H1 (cell line): ENCODE results near the gene LTF. TPM values are rescaled to one million over a fixed set of nuclear protein-coding genes. Genes with fewer than 3 reads are reported as not detected.

Experiments used
- CTCF ChIA-PET: fragments of 300-600 bp; sonication (Branson Sonifier 250); formaldehyde crosslinking; loops from one replicate; lab custom pipeline; 2021; ENCODE audit not compliant: partially characterized antibody; lab: Charles Lee
- POLR2A ChIA-PET: fragments of 300-600 bp; sonication (Branson Sonifier 250); formaldehyde crosslinking; loops from one replicate; lab custom pipeline; 2021; ENCODE audit warnings: inconsistent platforms; ENCODE audit not compliant: partially characterized antibody; lab: Charles Lee
- DNase-seq, 2 experiments: peaks; one replicate each; pipeline versions ENCODE4 v3.0.0 to v3.0.0-alpha.2; 2010 to 2022; ENCODE audit warnings: low spot score in 2 of 2, low read depth in 1 of 2, mixed read lengths in 1 of 2
- FAIRE-seq: peaks from 2 replicates; lab custom pipeline; 2011; peaks lifted over from hg19 to GRCh38; lab: Jason Lieb, UNC
- H2AFZ ChIP-seq: 2 replicates; pipeline ENCODE4 v1.8.1; 2012; ENCODE audit warnings: low read length, inconsistent platforms
- H2AK5ac ChIP-seq: 2 replicates; pipeline ENCODE4 v1.6.1; 2013; ENCODE audit warnings: low read depth, low read length
- H2BK120ac ChIP-seq: replicated peaks from 2 replicates; pipeline ENCODE3; 2013; ENCODE audit warnings: low read depth, low read length, inconsistent platforms
- H2BK12ac ChIP-seq: 2 replicates; pipeline ENCODE4 v1.6.1; 2013; ENCODE audit warnings: low read depth, low read length
- H2BK15ac ChIP-seq: 2 replicates; pipeline ENCODE4 v1.6.1; 2013; ENCODE audit warnings: low read length
- H2BK20ac ChIP-seq: 2 replicates; pipeline ENCODE4 v1.6.1; 2013; ENCODE audit warnings: low read length
- H2BK5ac ChIP-seq: 2 replicates; pipeline ENCODE4 v1.6.1; 2013; ENCODE audit warnings: low read depth, low read length
- H3K14ac ChIP-seq: 2 replicates; pipeline ENCODE4 v1.6.1; 2013; ENCODE audit warnings: inconsistent platforms; ENCODE audit not compliant: insufficient read length
- H3K18ac ChIP-seq: 2 replicates; pipeline ENCODE4 v1.6.1; 2013; ENCODE audit warnings: low read length; ENCODE audit errors: extremely low read depth
- H3K23ac ChIP-seq: 2 replicates; pipeline ENCODE4 v1.6.1; 2013; ENCODE audit warnings: inconsistent platforms; ENCODE audit not compliant: insufficient read length
- H3K23me2 ChIP-seq: 2 replicates; pipeline ENCODE4 v1.6.1; 2013; ENCODE audit warnings: low read depth, low read length
- H3K27ac ChIP-seq: 2 replicates; pipeline ENCODE4 v1.6.1; 2011; ENCODE audit warnings: low read depth, low read length, inconsistent platforms
- H3K27me3 ChIP-seq, 4 experiments: replicated peaks in 1 of 4; 1 replicate in 1 of 4; 2 replicates in 3 of 4; pipeline versions ENCODE4 v1.6.1 to v1.8.1; 2011 to 2013; ENCODE audit warnings: low read length in 3 of 4, mild to moderate bottlenecking in 3 of 4, inconsistent platforms in 2 of 4, mixed read lengths in 2 of 4, moderate library complexity in 1 of 4; ENCODE audit not compliant: control insufficient read depth in 3 of 4, insufficient read depth in 3 of 4; ENCODE audit errors: extremely low read depth in 1 of 4
- H3K36me3 ChIP-seq, 4 experiments: 2 replicates each; pipeline versions ENCODE4 v1.6.1 to v1.8.1; 2011 to 2013; ENCODE audit warnings: mild to moderate bottlenecking in 4 of 4, low read length in 3 of 4, moderate library complexity in 2 of 4, control low read depth in 1 of 4, inconsistent platforms in 1 of 4; ENCODE audit not compliant: insufficient read depth in 4 of 4, control insufficient read depth in 2 of 4
- H3K4ac ChIP-seq: replicated peaks from 2 replicates; pipeline ENCODE3; 2013; ENCODE audit warnings: low read length, low read depth, mixed read lengths, inconsistent platforms; ENCODE audit not compliant: insufficient read length
- H3K4me1 ChIP-seq, 4 experiments: replicated peaks in 1 of 4; 1 replicate in 1 of 4; 2 replicates in 3 of 4; pipeline versions ENCODE4 v1.6.1 to v1.8.1; 2011 to 2013; ENCODE audit warnings: low read length in 3 of 4, inconsistent platforms in 2 of 4, mixed read lengths in 1 of 4; ENCODE audit not compliant: insufficient read depth in 4 of 4, control insufficient read depth in 3 of 4
- H3K4me2 ChIP-seq, 2 experiments: 2 replicates each; pipeline versions ENCODE4 v1.6.1 to v1.8.1; 2011 to 2013; ENCODE audit warnings: low read depth in 2 of 2, low read length in 2 of 2, control low read depth in 1 of 2, inconsistent platforms in 1 of 2, mild to moderate bottlenecking in 1 of 2; ENCODE audit not compliant: insufficient read depth in 1 of 2
- H3K4me3 ChIP-seq, 4 experiments: fragments of 200-600, 300-600 bp in 1 of 4; sonication (generic), shearing (Covaris generic), sonication (Bioruptor Twin) in 1 of 4; 2 replicates each; pipeline versions ENCODE4 v1.5.1 to v1.8.1; 2011 to 2016; ENCODE audit warnings: low read length in 4 of 4, low read depth in 3 of 4, control low read depth in 2 of 4, inconsistent platforms in 2 of 4, mild to moderate bottlenecking in 2 of 4, mixed read lengths in 1 of 4, moderate library complexity in 1 of 4; ENCODE audit not compliant: insufficient read depth in 2 of 4; ENCODE audit errors: extremely low read depth in 1 of 4
- H3K56ac ChIP-seq: replicated peaks from 2 replicates; pipeline ENCODE3; 2013; ENCODE audit warnings: low read depth, mild to moderate bottlenecking, mixed read lengths, low read length, inconsistent platforms; ENCODE audit not compliant: insufficient read length
- H3K79me1 ChIP-seq: 2 replicates; pipeline ENCODE4 v1.6.1; 2013; ENCODE audit warnings: low read depth, low read length, control low read depth
- H3K79me2 ChIP-seq, 2 experiments: 2 replicates each; pipeline versions ENCODE4 v1.6.1 to v1.8.1; 2012 to 2013; ENCODE audit warnings: low read length in 2 of 2, mild to moderate bottlenecking in 2 of 2, inconsistent platforms in 1 of 2; ENCODE audit not compliant: insufficient read depth in 2 of 2, control insufficient read depth in 1 of 2
- H3K9ac ChIP-seq, 4 experiments: replicated peaks in 1 of 4; 1 replicate in 1 of 4; 2 replicates in 3 of 4; pipeline versions ENCODE4 v1.6.1 to v1.8.1; 2011 to 2013; ENCODE audit warnings: low read depth in 3 of 4, low read length in 3 of 4, control low read depth in 2 of 4, mild to moderate bottlenecking in 2 of 4, moderate library complexity in 2 of 4, inconsistent platforms in 1 of 4; ENCODE audit errors: extremely low read depth in 1 of 4
- H3K9me3 ChIP-seq, 2 experiments: 2 replicates each; pipeline versions ENCODE4 v1.6.1 to v1.8.1; 2012 to 2013; ENCODE audit warnings: mild to moderate bottlenecking in 2 of 2, moderate library complexity in 2 of 2, control low read depth in 1 of 2, inconsistent platforms in 1 of 2, low read depth in 1 of 2, low read length in 1 of 2, mixed read lengths in 1 of 2; ENCODE audit not compliant: insufficient read depth in 2 of 2
- H4K20me1 ChIP-seq, 2 experiments: replicated peaks in 1 of 2; 2 replicates each; pipeline versions ENCODE3 to v1.8.1; 2011 to 2013; ENCODE audit warnings: inconsistent platforms in 2 of 2, low read length in 2 of 2, mild to moderate bottlenecking in 1 of 2; ENCODE audit not compliant: insufficient read depth in 2 of 2, control insufficient read depth in 1 of 2
- H4K5ac ChIP-seq: 2 replicates; pipeline ENCODE4 v1.6.1; 2013; ENCODE audit warnings: low read length, low read depth, mixed read lengths, inconsistent platforms; ENCODE audit not compliant: insufficient read length
- H4K8ac ChIP-seq: 2 replicates; pipeline ENCODE4 v1.8.0; 2013; ENCODE audit warnings: mild to moderate bottlenecking, moderate library complexity, low read length, inconsistent platforms; ENCODE audit not compliant: insufficient read depth; ENCODE audit errors: extremely low read depth
- H4K91ac ChIP-seq: replicated peaks from 2 replicates; pipeline ENCODE3; 2013; ENCODE audit warnings: low read length, mixed read lengths, inconsistent platforms; ENCODE audit not compliant: insufficient read length
- BRCA1 ChIP-seq: IDR thresholded peaks from 2 replicates; pipeline ENCODE4 v1.6.1; 2012; ENCODE audit warnings: low read depth, low read length, improper control_type of control experiment
- CEBPB ChIP-seq: IDR thresholded peaks from 2 replicates; pipeline ENCODE4 v1.6.1; 2012; ENCODE audit warnings: low read depth, low read length
- FOSL1 ChIP-seq: IDR thresholded peaks from 2 replicates; pipeline ENCODE4 v1.6.1; 2011; ENCODE audit warnings: mild to moderate bottlenecking, low read depth, low read length, moderate library complexity; ENCODE audit not compliant: insufficient read depth
- JUN ChIP-seq: IDR thresholded peaks from 2 replicates; pipeline ENCODE4 v1.6.1; 2011; ENCODE audit warnings: low read depth, mild to moderate bottlenecking, improper control_type of control experiment, low read length
- NANOG ChIP-seq: IDR thresholded peaks from 2 replicates; pipeline ENCODE4 v1.6.1; 2011; ENCODE audit warnings: low read length, low read depth, mild to moderate bottlenecking, inconsistent platforms; ENCODE audit not compliant: insufficient read depth, poor library complexity, severe bottlenecking
- RAD21 ChIP-seq, 2 experiments: IDR thresholded peaks in 1 of 2; conservative IDR thresholded peaks in 1 of 2; 2 replicates each; pipeline ENCODE4 v1.6.1; 2011; ENCODE audit warnings: low read depth in 2 of 2, low read length in 2 of 2, improper control_type of control experiment in 1 of 2, inconsistent platforms in 1 of 2, mild to moderate bottlenecking in 1 of 2, moderate library complexity in 1 of 2
- TAF1 ChIP-seq: IDR thresholded peaks from 2 replicates; pipeline ENCODE4 v1.6.1; 2011; ENCODE audit warnings: mild to moderate bottlenecking, low read depth, low read length
- WGBS, 2 experiments: shearing (Covaris generic) in 1 of 2; methylation state at CpG; one replicate each; pipeline versions ENCODE4 v1.1.6 to v1.1.7; 2013 to 2015; ENCODE audit warnings: low lambda C conversion rate in 2 of 2, mixed read lengths in 2 of 2, inconsistent platforms in 1 of 2, low coverage in 1 of 2, missing lambda C conversion rate in 1 of 2; ENCODE audit not compliant: insufficient replicate concordance in 2 of 2, insufficient coverage in 1 of 2, insufficient read length in 1 of 2; ENCODE audit errors: extremely low coverage in 1 of 2, missing lambda C conversion rate in 1 of 2; 5-methylcytosine and 5-hydroxymethylcytosine counted together
- polyA plus RNA-seq, 7 experiments: library from polyadenylated mRNA; depleted of rRNA in 3 of 7; stranded (reverse) in 5 of 7; unstranded in 2 of 7; fragments of >200 nt in 5 of 7; fragments of 200-250 nt in 2 of 7; gene quantifications; 1 replicate in 5 of 7; 2 replicates in 1 of 7; 4 replicates in 1 of 7; pipeline versions ENCODE4 v1.2.1 to v1.2.3, GENCODE V29; 2011 to 2013; ENCODE audit warnings: missing spikeins in 2 of 7, mixed read lengths in 2 of 7
- total RNA-seq: library from RNA; stranded (reverse); fragmentation: NEBNext Ultra II Directional; extraction: Animal tissue kit (Norgen Biotek cat#: 25700); gene quantifications from 2 replicates; pipeline ENCODE4 v1.2.1, GENCODE V29; 2021

The LTF gene
- total and polyA plus RNA-seq, 2 of the 8 experiments (the other 6 are each of a cell fraction or from before 2014, with no cell fraction given) = 0.23 to 0.99 TPM

DNA sequence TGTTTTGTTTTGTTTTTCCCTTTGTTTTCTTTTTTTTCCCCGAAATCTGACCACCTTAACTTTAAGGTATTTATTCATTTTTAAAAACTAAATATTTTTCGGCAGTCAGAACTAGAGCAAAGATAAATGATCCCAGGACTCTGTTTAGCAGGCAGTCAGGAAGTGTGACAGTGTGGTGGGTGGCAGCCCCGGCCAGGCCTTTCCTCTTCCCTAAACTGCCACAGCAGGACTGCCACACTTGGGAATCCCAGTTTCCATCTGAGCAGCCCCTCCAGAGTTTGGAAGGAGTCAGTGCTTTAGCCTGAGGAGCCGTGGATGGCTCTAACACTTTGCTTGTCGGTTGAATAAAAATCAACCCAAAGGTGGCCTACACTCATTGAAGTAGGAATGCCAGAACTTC, 50.8 kb downstream of the LTF start:
- H2BK120ac ChIP-seq = no peak overlapping the region
- FAIRE-seq (no peak), DNase-seq (no peak)
- H3K4me1 ChIP-seq = peaks cover 0 to 6% (median 5%) of the 10 kb centered on the region in 4 experiments; a peak in 4 of 7 replicates
- H3K14ac ChIP-seq = no peak overlapping the region
- no peak overlapping the region for H2AFZ ChIP-seq
- H4K5ac ChIP-seq = no peak overlapping the region
- ChIA-PET POLR2A (no interaction called here), CTCF (no interaction called here)
- H4K91ac ChIP-seq = no peak overlapping the region
- no peak overlapping the region for H3K56ac ChIP-seq
- no peaks in the 10 kb centered on the region for H3K79me1 ChIP-seq
- no peak overlapping the region for H4K8ac ChIP-seq
- H2AK5ac ChIP-seq = no peak overlapping the region
- no peak overlapping the region for H2BK5ac ChIP-seq
- H3K23ac ChIP-seq = no peak overlapping the region
- H3K27me3 ChIP-seq = no peaks in the 10 kb centered on the region
- H2BK15ac ChIP-seq = no peak overlapping the region
- WGBS, 2 experiments = 81% methylated on average over 5 of the region's 5 CpGs; no CpG with 5 or more reads in 1 of the 2 experiments
- no peaks in the 10 kb centered on the region for H4K20me1 ChIP-seq
- H3K79me2 ChIP-seq = no peaks in the 10 kb centered on the region
- H3K9me3 ChIP-seq = no peaks in the 10 kb centered on the region
- no peak overlapping the region for H3K4ac ChIP-seq
- H3K18ac ChIP-seq = no peak overlapping the region
- H3K4me3 ChIP-seq = no peak overlapping the region
- no peak overlapping the region for H3K9ac ChIP-seq
- TF ChIP-seq CEBPB (no peak), RAD21 (IDR thresholded peaks at IDR 0.05 in 1 of 2, conservative IDR thresholded peaks at IDR 0.05 in 1 of 2; ENCODE audit: low read depth in 2 of 2, low read length in 2 of 2) (no peak), BRCA1 (no peak), JUN (no peak), FOSL1 (no peak), NANOG (no peak), TAF1 (no peak)
- H3K36me3 ChIP-seq = no peaks in the 10 kb centered on the region
- no peak overlapping the region for H2BK20ac ChIP-seq
- H3K27ac ChIP-seq = no peak overlapping the region
- H2BK12ac ChIP-seq = no peak overlapping the region
- H3K4me2 ChIP-seq = no peak overlapping the region
- H3K23me2 ChIP-seq = no peaks in the 10 kb centered on the region
